Measurements from ENCODE around the gene TUT4. TPM values are rescaled to one million over a fixed set of nuclear protein-coding genes. Genes with fewer than 3 reads are reported as not detected.
"Not testable (repeated sequence)": the region's sequence is repeated elsewhere in the genome, so short reads cannot be mapped to it uniquely, and the experiment has no call there.

Gene TUT4
- total RNA-seq: 159 TPM

- peak; percentile 75 for DNase-seq
Measured at GRCh38 chr1:52552505-52553361, at the start of gene TUT4. TSS of gene TUT4 (minus strand) at chr1:52553092. CDS start at chr1:52526280, 26,812 bp downstream.

- no peak for DNase-seq
Measured at GRCh38 chr1:52601991-52602855, 49.3 kb upstream of the TUT4 start, which contains the start of gene GPX7. TSS of gene GPX7 (plus strand) at chr1:52602371. CDS start at chr1:52602410, 39 bp downstream.

- no peak for DNase-seq
Measured at GRCh38 chr1:52601519-52601918, 48.6 kb upstream of the TUT4 start.

GRCh38 chr1:52600533-52601179 is 47.8 kb upstream of the TUT4 start:
- DNase-seq: no peak

- no peak for DNase-seq
Measured at GRCh38 chr1:52599236-52599635, 46.3 kb upstream of the TUT4 start.

GRCh38 chr1:52598729-52599128 is 45.8 kb upstream of the TUT4 start:
- DNase-seq: no peak

- DNase-seq: no peak
Measured at GRCh38 chr1:52597912-52598311, 45.0 kb upstream of the TUT4 start.

GRCh38 chr1:52595061-52595460 is 42.2 kb upstream of the TUT4 start:
- no peak for DNase-seq

GRCh38 chr1:52593495-52593894 is 40.6 kb upstream of the TUT4 start:
- DNase-seq: no peak

DNA sequence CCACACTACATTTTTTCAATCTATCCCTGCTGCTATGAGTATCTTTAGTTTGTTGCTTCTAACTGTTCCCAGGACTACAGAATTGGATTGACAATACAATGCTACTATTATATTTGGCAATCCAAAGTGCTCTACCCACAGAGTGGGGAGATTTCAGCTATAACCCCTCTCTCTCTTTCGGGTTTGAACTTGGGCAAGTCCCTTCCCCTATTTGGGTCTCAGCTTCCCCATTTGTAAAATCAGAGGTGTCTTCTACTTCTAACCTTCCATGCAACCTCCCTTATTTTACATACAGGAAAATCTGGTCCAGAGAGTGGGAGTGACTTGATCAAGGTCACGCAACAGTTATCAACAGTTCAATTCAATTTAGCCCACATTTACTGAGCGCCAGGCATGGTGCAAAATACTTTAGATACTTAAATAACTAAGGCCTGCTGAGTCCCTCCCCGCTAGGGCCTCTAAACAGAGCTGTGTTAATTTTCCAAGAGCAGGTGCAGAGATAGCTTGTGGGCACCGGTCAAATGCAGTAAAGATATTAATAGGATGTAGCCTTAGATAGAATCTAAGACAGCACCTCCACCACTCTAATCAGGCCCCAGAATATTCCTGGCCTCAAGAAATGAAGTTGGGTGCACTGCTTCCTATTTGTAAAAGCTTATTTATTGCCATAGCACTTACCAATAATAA is 39.9 kb upstream of the TUT4 start:
- DNase-seq: no peak

DNA sequence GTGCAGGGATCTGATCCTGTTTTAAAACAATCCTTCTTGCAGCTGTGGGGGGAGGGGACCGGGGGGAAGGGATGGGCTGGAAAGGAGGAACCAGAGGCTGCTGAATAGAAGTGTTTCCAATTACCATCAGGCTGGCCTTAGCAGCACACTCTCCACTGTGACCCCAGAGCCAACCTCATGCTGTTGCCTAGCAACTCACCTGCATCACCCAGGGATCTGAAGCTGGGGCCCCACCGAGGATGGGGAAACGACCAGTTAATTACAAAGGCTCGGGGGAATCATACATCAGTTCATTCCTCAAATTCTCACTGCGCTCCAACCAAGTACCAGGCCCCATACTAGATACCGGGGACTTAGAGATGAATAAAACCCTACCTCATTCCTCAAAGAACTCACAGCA is 37.4 kb upstream of the TUT4 start:
- no peak for DNase-seq

- no peak for DNase-seq
Measured at GRCh38 chr1:52588535-52588934, 35.6 kb upstream of the TUT4 start.

DNA sequence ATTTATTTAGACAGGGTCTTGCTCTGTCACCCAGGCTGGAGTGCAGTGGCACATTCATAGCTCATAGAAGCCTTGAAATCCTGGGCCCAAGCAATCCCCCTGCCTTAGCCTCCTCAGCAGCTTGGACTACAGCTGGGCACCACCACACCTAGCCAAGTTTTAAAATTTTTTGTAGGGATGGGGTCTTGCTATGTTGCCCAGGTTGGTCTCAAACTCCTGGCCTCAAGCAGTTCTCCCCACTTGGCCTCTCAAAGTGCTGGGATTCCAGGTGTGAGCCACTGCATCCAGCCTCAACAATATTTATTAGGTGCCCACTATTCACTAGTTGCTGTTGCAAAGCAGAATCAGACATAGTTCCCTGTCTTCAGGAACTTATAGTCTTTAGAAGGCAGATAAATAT is 35.1 kb upstream of the TUT4 start:
- DNase-seq: no peak

DNA sequence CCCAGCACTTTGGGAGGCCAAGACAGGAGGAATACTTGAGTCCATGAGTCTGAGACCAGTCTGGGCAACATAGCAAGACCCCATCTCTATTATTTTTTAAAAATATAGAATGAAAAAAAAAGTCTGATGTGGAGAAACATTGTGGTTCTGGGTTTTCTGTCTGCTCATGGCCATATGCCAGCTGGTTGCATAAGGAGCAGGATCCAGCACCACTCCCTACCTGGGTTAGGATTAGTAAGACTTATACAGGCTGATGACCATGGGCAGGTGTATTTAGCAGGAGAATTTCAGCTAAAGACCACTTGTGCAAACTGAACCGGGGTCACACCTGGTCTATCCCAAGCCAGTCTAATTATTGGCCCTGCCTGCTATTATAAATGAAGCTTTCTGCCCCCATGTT is 32.6 kb upstream of the TUT4 start:
- DNase-seq: no peak

GRCh38 chr1:52582116-52582696 is 29.3 kb upstream of the TUT4 start:
- DNase-seq: no peak

DNA sequence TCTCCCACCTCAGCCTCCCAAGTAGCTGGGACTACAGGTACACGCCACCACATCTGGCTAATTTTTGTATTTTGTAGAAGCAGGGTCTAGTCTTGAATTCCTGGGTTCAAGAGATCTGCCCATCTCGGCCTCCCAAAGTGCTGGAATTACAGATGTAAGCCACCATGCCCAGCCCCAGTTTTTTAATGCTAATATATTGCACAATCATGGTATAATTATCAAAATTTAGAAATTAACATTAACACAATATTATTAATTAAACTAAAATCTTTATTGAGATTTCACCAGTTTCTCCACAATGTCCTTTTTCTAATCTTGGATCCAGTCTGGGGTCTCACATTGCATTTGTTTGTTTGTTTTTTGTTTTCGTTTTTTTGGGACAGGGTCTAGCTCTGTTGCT is 27.4 kb upstream of the TUT4 start:
- DNase-seq: no peak

- no peak for DNase-seq
Measured at GRCh38 chr1:52579415-52579814, 26.5 kb upstream of the TUT4 start.

DNA sequence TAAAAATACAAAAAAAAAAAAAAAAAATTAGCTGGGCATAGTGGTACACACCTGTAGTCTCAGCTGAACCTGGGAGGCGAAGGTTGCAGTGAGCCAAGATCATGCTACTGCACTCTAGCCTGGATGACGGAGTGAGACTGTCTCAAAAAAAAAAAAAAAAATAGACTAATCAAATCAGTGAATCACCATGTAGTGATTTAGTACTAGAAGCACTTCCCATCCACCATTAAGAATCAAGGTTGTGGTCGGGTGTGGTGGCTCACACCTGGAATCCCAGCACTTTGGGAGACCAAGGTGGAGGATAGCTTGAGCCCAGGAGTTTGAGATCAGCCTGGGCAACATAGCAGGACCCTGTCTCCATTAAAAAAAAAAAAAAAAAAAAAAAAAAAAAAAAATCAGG is 25.2 kb upstream of the TUT4 start:
- not testable (repeated sequence) for DNase-seq

DNA sequence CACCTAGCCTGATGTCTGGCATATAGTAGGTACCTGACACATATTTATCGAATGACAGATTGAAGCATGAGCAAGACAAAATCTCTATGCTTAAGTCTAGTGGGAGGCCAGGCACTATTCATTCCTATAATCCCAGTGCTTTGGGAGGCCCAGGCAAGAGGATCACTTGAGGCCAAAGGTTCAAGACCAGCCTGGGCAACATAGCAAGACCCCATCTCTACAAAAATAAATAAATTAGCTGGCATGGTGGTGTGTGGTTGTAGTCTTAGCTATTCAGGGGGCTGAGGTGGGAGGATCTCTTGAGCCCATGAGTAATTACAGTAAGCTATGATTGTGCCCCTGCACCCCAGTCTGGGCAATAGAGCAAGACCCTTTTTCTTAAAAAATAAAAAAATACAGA is 23.2 kb upstream of the TUT4 start:
- no peak for DNase-seq

DNA sequence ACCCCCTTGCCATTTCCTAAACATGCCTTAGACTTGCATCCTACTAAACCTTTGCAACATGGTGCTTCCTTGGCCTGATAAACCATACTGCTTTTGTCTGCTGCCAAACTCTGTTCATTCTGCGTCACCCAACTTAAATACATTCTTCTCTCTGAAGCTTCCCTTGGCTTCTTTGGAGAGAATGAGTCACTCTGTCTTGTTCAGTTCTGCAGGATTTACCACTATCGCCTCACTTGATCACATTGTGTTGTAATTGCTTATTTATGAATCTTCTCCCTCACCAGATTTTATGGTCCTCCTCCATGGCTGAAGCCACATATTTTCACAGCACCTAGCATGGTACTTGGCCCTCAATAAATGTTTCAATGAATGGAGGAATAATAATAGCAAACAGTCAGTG is 21.7 kb upstream of the TUT4 start:
- no peak for DNase-seq

- no peak for DNase-seq
Measured at GRCh38 chr1:52572387-52572786, 19.5 kb upstream of the TUT4 start.

GRCh38 chr1:52571783-52572182 is 18.9 kb upstream of the TUT4 start:
- DNase-seq: no peak

Data from occipital lobe (tissue), 2 donors.